ENCODE measurements around the gene BATF.

Gene BATF

GRCh38 chr14:75501080-75501479, 21.2 kb upstream of the BATF start:
- DNase-seq (ENCODE audit: low read depth), result no peak

GRCh38 chr14:75504411-75504810, 17.9 kb upstream of the BATF start:
- DNase-seq (ENCODE audit: low read depth), result no peak

- DNase-seq (ENCODE audit: low read depth), result no peak
These were observed 15.3 kb upstream of the BATF start for GRCh38 chr14:75506930-75507329.

GRCh38 chr14:75510547-75510946, 11.7 kb upstream of the BATF start:
- no peak for DNase-seq (ENCODE audit: low read depth)

GRCh38 chr14:75511201-75511600, 11.1 kb upstream of the BATF start:
- no peak for DNase-seq (ENCODE audit: low read depth)

GRCh38 chr14:75513911-75514672, 8.2 kb upstream of the BATF start:
- no peak for DNase-seq (ENCODE audit: low read depth)

GRCh38 chr14:75514673-75515628, 7.3 kb upstream of the BATF start:
- DNase-seq (ENCODE audit: low read depth), result no peak

- DNase-seq (ENCODE audit: low read depth), result no peak
These were observed 6.7 kb upstream of the BATF start for GRCh38 chr14:75515629-75515996.

GRCh38 chr14:75518625-75519024, 3.6 kb upstream of the BATF start:
- DNase-seq (ENCODE audit: low read depth), result no peak

GRCh38 chr14:75519394-75519793, 2.9 kb upstream of the BATF start:
- DNase-seq (ENCODE audit: low read depth), result no peak

GRCh38 chr14:75519826-75520728, 2.2 kb upstream of the BATF start:
- DNase-seq (ENCODE audit: low read depth), result no peak

GRCh38 chr14:75520852-75521251, 1.4 kb upstream of the BATF start:
- no peak for DNase-seq (ENCODE audit: low read depth)

GRCh38 chr14:75521415-75522199, 662 bp upstream of the BATF start:
- no peak for DNase-seq (ENCODE audit: low read depth)

- DNase-seq (ENCODE audit: low read depth), result no peak
These were observed 682 bp downstream of the BATF start for GRCh38 chr14:75522983-75523318.

GRCh38 chr14:75523771-75524171, 1.5 kb downstream of the BATF start:
- no peak for DNase-seq (ENCODE audit: low read depth)

- DNase-seq (ENCODE audit: low read depth), result no peak
These were observed 3.7 kb downstream of the BATF start for GRCh38 chr14:75525969-75526368.

- no peak for DNase-seq (ENCODE audit: low read depth)
These were observed 5.3 kb downstream of the BATF start for GRCh38 chr14:75527449-75528163.

GRCh38 chr14:75531256-75531655, 9.0 kb downstream of the BATF start:
- DNase-seq (ENCODE audit: low read depth), result no peak

- DNase-seq (ENCODE audit: low read depth), result no peak
These were observed 9.5 kb downstream of the BATF start for GRCh38 chr14:75531660-75532317.
